GM18502 (cell line): ENCODE data around the gene ARL14.

Experiments
- ATAC-seq: cut with Tn5 transposase; IDR thresholded peaks from one replicate; pipeline ENCODE4 v1.9.1; 2021; ENCODE audit warnings: mild to moderate bottlenecking; ENCODE audit not compliant: unreplicated experiment, poor library complexity

The ARL14 gene

GRCh38 chr3:160719710-160720109, 42.8 kb downstream of the ARL14 start:
- no peak for ATAC-seq

GRCh38 chr3:160720123-160720746, 43.3 kb downstream of the ARL14 start:
- peak; percentile 78 for ATAC-seq

GRCh38 chr3:160722331-160722730, 45.4 kb downstream of the ARL14 start:
- ATAC-seq, result no peak

- ATAC-seq, result no peak
Measured at GRCh38 chr3:160725338-160725737, 48.4 kb downstream of the ARL14 start.
